Measurements from ENCODE around the gene LMF2. TPM values are rescaled to one million over a fixed set of nuclear protein-coding genes. Genes with fewer than 3 reads are reported as not detected.

The LMF2 gene
- total RNA-seq, 1 experiment from 2014 or later, result 42.4 TPM

- H3K36me3 ChIP-seq (ENCODE audit: low read depth, low read length), result no peaks in the 10 kb centered on the region; the same call in 1 of the 2 replicates
- no peak for TF ChIP-seq EZH2 (IDR thresholded peaks at IDR 0.05; ENCODE audit: low read length, unreplicated experiment)
- no peak for TF ChIP-seq CTCF (conservative IDR thresholded peaks at IDR 0.05; ENCODE audit: low read depth, low read length)
- TF ChIP-seq EZH2phosphoT487 (IDR thresholded peaks at IDR 0.05; ENCODE audit: borderline replicate concordance, low read length), result no peak
- H4K20me1 ChIP-seq (ENCODE audit: low read length), result peaks cover 30% of the 10 kb centered on the region
- peak overlapping the region; percentile 72; the same call in 1 of the 2 replicates for H3K9ac ChIP-seq (ENCODE audit: low read length)
- peak overlapping the region; percentile 73; the same call in 1 of the 2 replicates for H3K4me3 ChIP-seq (ENCODE audit: low read length)
- H3K9me2 ChIP-seq (replicated peaks; ENCODE audit: low read length), result no peaks in the 10 kb centered on the region
- no TSS peak for BruUV-seq (replicated peaks)
- CTCF ChIA-PET, result interaction anchor here (0.6 kb wide), 1 partner anchor 144 kb away, joined by 12 read pairs; no protein-coding TSS in a partner anchor
- POLR2A ChIA-PET (ENCODE audit: unreplicated experiment), result no interaction called here
- H3F3A ChIP-seq (ENCODE audit: low read length, unreplicated experiment), result no peaks in the 10 kb centered on the region
- peaks cover 21% of the 10 kb centered on the region for H3K4me1 ChIP-seq (ENCODE audit: insufficient read depth, low read length)
- ATAC-seq (no peak), DNase-seq (no peak)
- no peak overlapping the region for H3K27ac ChIP-seq (ENCODE audit: low read length)
- H3K79me2 ChIP-seq (ENCODE audit: low read length), result peaks cover 37% of the 10 kb centered on the region
- H3K4me2 ChIP-seq (ENCODE audit: low read length), result peak overlapping the region; percentile 90
- H2AFZ ChIP-seq (ENCODE audit: low read length), result peak overlapping the region; percentile 80
- intact Hi-C loops (cut with micrococcal nuclease), result no loop called here
- H3K27me3 ChIP-seq (ENCODE audit: low read length), result no peaks in the 10 kb centered on the region
- no peaks in the 10 kb centered on the region for H3K9me3 ChIP-seq (ENCODE audit: low read length)
Observed at GRCh38 chr22:50475652-50476002, 31.9 kb downstream of the LMF2 start.

- peak; percentile 87 for DNase-seq
- TF ChIP-seq EZH2phosphoT487 (IDR thresholded peaks at IDR 0.05; ENCODE audit: borderline replicate concordance, low read length) (no peak), EZH2 (IDR thresholded peaks at IDR 0.05; ENCODE audit: low read length, unreplicated experiment) (no peak), CTCF (conservative IDR thresholded peaks at IDR 0.05; ENCODE audit: low read depth, low read length) (no peak)
- Histone ChIP-seq H3K4me3 (ENCODE audit: low read length) (peak within 1 kb of the TSS; percentile 84), H4K20me1 (ENCODE audit: low read length) (peaks cover 37% of the 10 kb centered on the region), H3K36me3 (ENCODE audit: low read depth, low read length) (no peaks in the 10 kb centered on the region; the same call in 1 of the 2 replicates), H3K4me1 (ENCODE audit: insufficient read depth, low read length) (peaks cover 28% of the 10 kb centered on the region), H3K79me2 (ENCODE audit: low read length) (peaks cover 43% of the 10 kb centered on the region), H3K4me2 (ENCODE audit: low read length) (peak within 1 kb of the TSS; percentile 96), H3K9ac (ENCODE audit: low read length) (peak within 1 kb of the TSS; percentile 80), H3K27ac (ENCODE audit: low read length) (no peak within 1 kb of the TSS), H3K9me3 (ENCODE audit: low read length) (no peaks in the 10 kb centered on the region), H3K27me3 (ENCODE audit: low read length) (no peaks in the 10 kb centered on the region), H3F3A (ENCODE audit: low read length, unreplicated experiment) (no peaks in the 10 kb centered on the region), H2AFZ (ENCODE audit: low read length) (peak within 1 kb of the TSS; percentile 80), H3K9me2 (replicated peaks; ENCODE audit: low read length) (no peaks in the 10 kb centered on the region)
- TSS peak; percentile 96 for BruUV-seq (replicated peaks)
- ChIA-PET CTCF (interaction anchor here (0.6 kb wide), 1 partner anchor 145 kb away, joined by 12 read pairs; no protein-coding TSS in a partner anchor), POLR2A (ENCODE audit: unreplicated experiment) (no interaction called here)
- ATAC-seq, result peak; percentile 91
- intact Hi-C loops (cut with micrococcal nuclease), result no loop called here
Observed at GRCh38 chr22:50474710-50475651, 32.5 kb downstream of the LMF2 start, which contains the start of gene SBF1. SBF1 (minus strand) TSS chr22:50475035; CDS start chr22:50474840, 195 bp downstream.
